Measurements from ENCODE around the gene UQCC2. TPM values are rescaled to one million over a fixed set of nuclear protein-coding genes. Genes with fewer than 3 reads are reported as not detected.

Gene UQCC2
- total and polyA plus RNA-seq, 7 experiments from 2014 or later, result 15.7 to 79.8 (median 27.6) TPM

DNA sequence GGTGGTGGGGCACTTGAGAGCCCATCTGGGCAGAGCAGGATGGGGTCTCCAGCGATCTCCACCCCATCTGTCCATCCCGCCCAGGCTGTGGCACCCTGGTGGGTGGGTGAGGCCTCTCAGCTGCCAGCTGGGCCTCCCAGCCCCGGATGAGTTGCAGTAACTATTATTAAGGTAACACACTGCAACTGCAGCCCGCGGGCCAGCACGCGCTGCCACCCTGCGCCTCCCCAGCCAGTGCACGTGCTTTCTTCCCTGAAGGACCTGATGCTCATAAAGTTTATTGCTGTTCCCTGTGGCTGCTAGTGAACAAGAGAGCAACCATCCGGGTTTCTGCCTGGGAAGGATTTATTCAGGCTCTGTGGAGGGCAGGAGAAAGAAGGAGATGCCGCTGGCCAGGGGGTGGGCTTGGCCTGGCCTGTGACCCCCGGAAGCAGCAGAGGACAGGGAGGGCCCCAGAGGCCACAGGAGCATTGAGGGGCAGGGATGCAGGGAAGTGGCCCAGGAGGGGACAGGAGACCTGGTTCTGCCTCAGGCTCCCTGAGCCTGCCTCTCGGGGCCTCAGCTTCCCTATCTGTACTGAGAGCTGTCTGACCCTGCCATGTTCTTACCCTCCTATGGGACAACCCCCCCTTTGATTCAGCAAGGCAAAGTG, 33.5 kb upstream of the UQCC2 start:
- ChIA-PET CTCF (interaction anchor here (0.6 to 5.7 kb wide), 10 partner anchors 9 to 306 kb away, joined by 3 to 30 read pairs (median 4); partner anchors contain the start of gene UQCC2), POLR2A (interaction anchor here (1.0 kb wide), 2 partner anchors 152 to 160 kb away, joined by 3 read pairs; no protein-coding TSS in a partner anchor)
- H3K36me3 ChIP-seq (ENCODE audit: control insufficient read depth in 2 of 3, insufficient read depth in 3 of 3, low read length in 3 of 3), result no peaks in the 10 kb centered on the region
- no peak overlapping the region for H3K4me3 Mint-ChIP-seq
- no peak overlapping the region for H3K4me3 ChIP-seq (ENCODE audit: low read length)
- ATAC-seq, result no peak
- H3K27ac ChIP-seq (ENCODE audit: low read depth, low read length), result no peak overlapping the region
- H3K4me1 Mint-ChIP-seq, result peaks cover 0 to 5% (median 4%) of the 10 kb centered on the region in 7 donors
- no peaks in the 10 kb centered on the region for H3K9me3 Mint-ChIP-seq
- peaks cover 4 to 23% (median 12%) of the 10 kb centered on the region in 5 donors for H3K27me3 Mint-ChIP-seq
- no peaks in the 10 kb centered on the region for H3K4me1 ChIP-seq (ENCODE audit: control insufficient read depth in 2 of 2, insufficient read depth in 2 of 2, low read length in 2 of 2)
- no peaks in the 10 kb centered on the region for H3K27me3 ChIP-seq (ENCODE audit: control insufficient read depth in 2 of 2, insufficient read depth in 2 of 2, low read length in 2 of 2)
- no peak overlapping the region for H3K27ac Mint-ChIP-seq
- intact Hi-C loops (cut with micrococcal nuclease), result loop anchor here (1.0 to 2.0 kb wide), 5 partner anchors 26 to 409 kb away; partner anchors contain the start of gene UQCC2 (in 2 of the 2)
- no peaks in the 10 kb centered on the region for H3K36me3 Mint-ChIP-seq
- no peaks in the 10 kb centered on the region for H3K9me3 ChIP-seq (ENCODE audit: control insufficient read depth in 2 of 3, low read length in 3 of 3)
- no peak for DNase-seq

- H3K36me3 ChIP-seq (ENCODE audit: control insufficient read depth in 2 of 3, insufficient read depth in 3 of 3, low read length in 3 of 3), result no peaks in the 10 kb centered on the region
- no peak overlapping the region for H3K27ac Mint-ChIP-seq
- no peaks in the 10 kb centered on the region for H3K4me1 ChIP-seq (ENCODE audit: control insufficient read depth in 2 of 2, insufficient read depth in 2 of 2, low read length in 2 of 2)
- ChIA-PET CTCF (interaction anchor here (0.6 to 5.7 kb wide), 13 partner anchors 11 to 852 kb away, joined by 3 to 30 read pairs (median 4); partner anchors contain the start of gene UQCC2), POLR2A (interaction anchor here (1.0 to 1.3 kb wide), 3 partner anchors 29 to 159 kb away, joined by 3 read pairs; no protein-coding TSS in a partner anchor)
- intact Hi-C loops (cut with micrococcal nuclease), result loop anchor here (1.0 to 2.0 kb wide), 5 partner anchors 27 to 410 kb away; partner anchors contain the start of gene UQCC2 (in 2 of the 2)
- peaks cover 0 to 5% (median 4%) of the 10 kb centered on the region in 7 donors for H3K4me1 Mint-ChIP-seq
- no peaks in the 10 kb centered on the region for H3K27me3 ChIP-seq (ENCODE audit: control insufficient read depth in 2 of 2, insufficient read depth in 2 of 2, low read length in 2 of 2)
- no peak overlapping the region for H3K4me3 Mint-ChIP-seq
- no peaks in the 10 kb centered on the region for H3K9me3 ChIP-seq (ENCODE audit: control insufficient read depth in 2 of 3, low read length in 3 of 3)
- DNase-seq (peak; percentile 47 to 71 (median 65)), ATAC-seq (peak; percentile 87)
- no peaks in the 10 kb centered on the region for H3K36me3 Mint-ChIP-seq
- H3K27ac ChIP-seq (ENCODE audit: low read depth, low read length), result no peak overlapping the region
- H3K4me3 ChIP-seq (ENCODE audit: low read length), result no peak overlapping the region
- peaks cover 4 to 23% (median 12%) of the 10 kb centered on the region in 5 donors for H3K27me3 Mint-ChIP-seq
- H3K9me3 Mint-ChIP-seq, result no peaks in the 10 kb centered on the region
Measured at GRCh38 chr6:33744001-33744848, 32.7 kb upstream of the UQCC2 start.

DNA sequence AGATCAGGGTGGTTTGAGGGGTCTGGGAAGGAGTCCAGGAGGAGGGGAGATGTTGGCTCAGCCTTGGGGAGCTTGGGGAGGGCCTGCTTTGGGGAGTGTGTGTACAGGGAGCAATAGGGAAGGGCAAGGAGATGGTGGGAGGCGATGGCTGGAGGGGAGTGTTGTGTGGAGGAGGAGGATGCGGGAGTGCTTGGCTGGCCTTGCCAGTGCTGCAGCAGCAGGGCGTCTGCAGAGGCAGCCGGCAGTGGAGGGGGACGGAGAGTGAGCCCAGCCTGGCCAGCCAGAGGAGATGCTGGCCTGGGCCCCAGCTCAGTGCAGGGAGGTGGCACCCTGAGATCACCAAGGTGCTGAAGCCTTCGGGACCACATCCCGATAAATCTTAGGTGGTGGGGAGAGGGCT, 31.3 kb upstream of the UQCC2 start:
- CTCF ChIA-PET, result interaction anchor here (0.6 to 5.7 kb wide), 9 partner anchors 9 to 285 kb away, joined by 3 to 30 read pairs (median 4); partner anchors contain the start of gene UQCC2
- POLR2A ChIA-PET, result no interaction called here
- Mint-ChIP-seq H3K27me3 (peaks cover 4 to 23% (median 12%) of the 10 kb centered on the region in 5 donors), H3K36me3 (no peaks in the 10 kb centered on the region), H3K4me3 (no peak overlapping the region), H3K27ac (no peak overlapping the region), H3K4me1 (peaks cover 0 to 5% (median 4%) of the 10 kb centered on the region in 7 donors), H3K9me3 (no peaks in the 10 kb centered on the region)
- intact Hi-C loops (cut with micrococcal nuclease), result no loop called here
- H3K27me3 ChIP-seq (ENCODE audit: control insufficient read depth in 2 of 2, insufficient read depth in 2 of 2, low read length in 2 of 2), result no peaks in the 10 kb centered on the region
- H3K4me3 ChIP-seq (ENCODE audit: low read length), result no peak overlapping the region
- H3K27ac ChIP-seq (ENCODE audit: low read depth, low read length), result no peak overlapping the region
- no peaks in the 10 kb centered on the region for H3K4me1 ChIP-seq (ENCODE audit: control insufficient read depth in 2 of 2, insufficient read depth in 2 of 2, low read length in 2 of 2)
- ATAC-seq, result no peak
- H3K36me3 ChIP-seq (ENCODE audit: control insufficient read depth in 2 of 3, insufficient read depth in 3 of 3, low read length in 3 of 3), result no peaks in the 10 kb centered on the region
- DNase-seq, result no peak
- H3K9me3 ChIP-seq (ENCODE audit: control insufficient read depth in 2 of 3, low read length in 3 of 3), result no peaks in the 10 kb centered on the region

DNA sequence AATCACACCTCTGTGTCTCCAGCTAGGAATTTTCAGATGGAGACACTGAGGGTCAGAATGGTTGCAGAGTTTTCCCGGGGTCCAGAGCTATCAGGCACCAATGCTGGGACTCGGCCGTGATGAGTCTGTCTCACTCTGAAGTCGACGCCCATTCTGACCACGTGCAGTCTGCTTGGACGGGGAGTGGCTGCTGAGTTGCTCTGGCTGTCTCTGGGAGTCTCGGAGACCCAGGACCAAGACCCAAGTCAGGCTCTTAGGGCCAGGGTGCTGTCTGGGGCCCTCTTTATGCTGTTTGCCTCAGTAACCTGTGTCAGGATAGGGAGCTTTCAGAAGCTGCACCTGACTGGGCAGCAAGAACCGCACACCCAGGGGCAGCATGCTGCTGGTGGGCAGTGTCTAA, 30.6 kb upstream of the UQCC2 start:
- Histone ChIP-seq H3K36me3 (ENCODE audit: control insufficient read depth in 2 of 3, insufficient read depth in 3 of 3, low read length in 3 of 3) (no peaks in the 10 kb centered on the region), H3K4me1 (ENCODE audit: control insufficient read depth in 2 of 2, insufficient read depth in 2 of 2, low read length in 2 of 2) (no peaks in the 10 kb centered on the region), H3K27ac (ENCODE audit: low read depth, low read length) (no peak overlapping the region), H3K4me3 (ENCODE audit: low read length) (no peak overlapping the region), H3K9me3 (ENCODE audit: control insufficient read depth in 2 of 3, low read length in 3 of 3) (no peaks in the 10 kb centered on the region), H3K27me3 (ENCODE audit: control insufficient read depth in 2 of 2, insufficient read depth in 2 of 2, low read length in 2 of 2) (no peaks in the 10 kb centered on the region)
- no peak overlapping the region for H3K4me3 Mint-ChIP-seq
- H3K4me1 Mint-ChIP-seq, result peaks cover 0 to 5% (median 4%) of the 10 kb centered on the region in 7 donors
- H3K9me3 Mint-ChIP-seq, result no peaks in the 10 kb centered on the region
- intact Hi-C loops (cut with micrococcal nuclease), result no loop called here
- H3K27me3 Mint-ChIP-seq, result peaks cover 4 to 17% (median 12%) of the 10 kb centered on the region in 5 donors
- no peaks in the 10 kb centered on the region for H3K36me3 Mint-ChIP-seq
- DNase-seq, result no peak
- POLR2A ChIA-PET, result interaction anchor here (0.6 kb wide), 1 partner anchor 570 kb away, joined by 3 read pairs; no protein-coding TSS in a partner anchor
- CTCF ChIA-PET, result interaction anchor here (0.5 to 5.7 kb wide), 3 partner anchors 30 to 244 kb away, joined by 3 to 30 read pairs (median 3); partner anchors contain the start of gene UQCC2
- ATAC-seq, result no peak
- H3K27ac Mint-ChIP-seq, result no peak overlapping the region

GRCh38 chr6:33740794-33741193, 29.3 kb upstream of the UQCC2 start:
- Mint-ChIP-seq H3K27me3 (peaks cover 4 to 17% (median 12%) of the 10 kb centered on the region in 5 donors), H3K4me3 (no peak overlapping the region), H3K4me1 (peaks cover 0 to 5% (median 4%) of the 10 kb centered on the region in 7 donors), H3K27ac (no peak overlapping the region), H3K36me3 (no peaks in the 10 kb centered on the region), H3K9me3 (no peaks in the 10 kb centered on the region)
- ChIA-PET CTCF (no interaction called here), POLR2A (no interaction called here)
- DNase-seq (no peak), ATAC-seq (no peak)
- Histone ChIP-seq H3K27ac (ENCODE audit: low read depth, low read length) (no peak overlapping the region), H3K27me3 (ENCODE audit: control insufficient read depth in 2 of 2, insufficient read depth in 2 of 2, low read length in 2 of 2) (no peaks in the 10 kb centered on the region), H3K9me3 (ENCODE audit: control insufficient read depth in 2 of 3, low read length in 3 of 3) (no peaks in the 10 kb centered on the region), H3K36me3 (ENCODE audit: control insufficient read depth in 2 of 3, insufficient read depth in 3 of 3, low read length in 3 of 3) (no peaks in the 10 kb centered on the region), H3K4me3 (ENCODE audit: low read length) (no peak overlapping the region), H3K4me1 (ENCODE audit: control insufficient read depth in 2 of 2, insufficient read depth in 2 of 2, low read length in 2 of 2) (no peaks in the 10 kb centered on the region)
- intact Hi-C loops (cut with micrococcal nuclease), result no loop called here

GRCh38 chr6:33740204-33740608, 28.7 kb upstream of the UQCC2 start:
- Histone ChIP-seq H3K27ac (ENCODE audit: low read depth, low read length) (no peak overlapping the region), H3K4me1 (ENCODE audit: control insufficient read depth in 2 of 2, insufficient read depth in 2 of 2, low read length in 2 of 2) (no peaks in the 10 kb centered on the region), H3K27me3 (ENCODE audit: control insufficient read depth in 2 of 2, insufficient read depth in 2 of 2, low read length in 2 of 2) (no peaks in the 10 kb centered on the region), H3K36me3 (ENCODE audit: control insufficient read depth in 2 of 3, insufficient read depth in 3 of 3, low read length in 3 of 3) (no peaks in the 10 kb centered on the region), H3K4me3 (ENCODE audit: low read length) (no peak overlapping the region), H3K9me3 (ENCODE audit: control insufficient read depth in 2 of 3, low read length in 3 of 3) (no peaks in the 10 kb centered on the region)
- Mint-ChIP-seq H3K36me3 (no peaks in the 10 kb centered on the region), H3K9me3 (no peaks in the 10 kb centered on the region), H3K4me1 (peaks cover 0 to 5% (median 4%) of the 10 kb centered on the region in 7 donors), H3K27me3 (peaks cover 4 to 17% (median 12%) of the 10 kb centered on the region in 5 donors), H3K4me3 (no peak overlapping the region), H3K27ac (no peak overlapping the region)
- ATAC-seq, result no peak
- CTCF ChIA-PET, result no interaction called here
- POLR2A ChIA-PET, result no interaction called here
- intact Hi-C loops (cut with micrococcal nuclease), result no loop called here
- DNase-seq, result no peak
